Cerebellar nuclear complex (tissue), 1 donor: ENCODE results near the gene RNASE4.

ENCODE experiments used
- DNase-seq, 2 experiments: peaks; one replicate each; lab custom pipeline; 2025; lab: John Stamatoyannopoulos, UW

Gene RNASE4

GRCh38 chr14:20675669-20676068 lies 8.7 kb upstream of the RNASE4 start:
- DNase-seq: no peak

- no peak for DNase-seq
Observed at GRCh38 chr14:20676072-20676471, 8.3 kb upstream of the RNASE4 start.

GRCh38 chr14:20679907-20680306 lies 4.5 kb upstream of the RNASE4 start:
- DNase-seq: peak in 1 of 2 experiments; percentile 25

- no peak for DNase-seq
Observed at GRCh38 chr14:20680363-20680762, 4.0 kb upstream of the RNASE4 start.

- no peak for DNase-seq
Observed at GRCh38 chr14:20680843-20681347, 3.5 kb upstream of the RNASE4 start.

- peak in 1 of 2 experiments; percentile 63 for DNase-seq
Observed at GRCh38 chr14:20681348-20682126, 2.8 kb upstream of the RNASE4 start.

GRCh38 chr14:20682127-20682434 lies 2.3 kb upstream of the RNASE4 start:
- DNase-seq: no peak

- DNase-seq: peak; percentile 75 to 83
Observed at GRCh38 chr14:20682435-20683124, 1.8 kb upstream of the RNASE4 start.

GRCh38 chr14:20683125-20683890 lies 1.1 kb upstream of the RNASE4 start:
- DNase-seq: peak in 1 of 2 experiments; percentile 65

- no peak for DNase-seq
Observed at GRCh38 chr14:20684662-20685456, 499 bp downstream of the RNASE4 start.

GRCh38 chr14:20686386-20687143 lies 2.2 kb downstream of the RNASE4 start:
- DNase-seq: no peak

- DNase-seq: no peak
Observed at GRCh38 chr14:20687362-20688166, 3.2 kb downstream of the RNASE4 start.

GRCh38 chr14:20688167-20688839 lies 3.9 kb downstream of the RNASE4 start, which contains the start of gene ANG:
TSS of gene ANG (plus strand) at chr14:20688764. CDS start at chr14:20693565, 4,801 bp downstream.
- DNase-seq: no peak

GRCh38 chr14:20690848-20691640 lies 6.7 kb downstream of the RNASE4 start:
- DNase-seq: peak in 1 of 2 experiments; percentile 44

- DNase-seq: no peak
Observed at GRCh38 chr14:20692116-20692751, 7.9 kb downstream of the RNASE4 start.

- no peak for DNase-seq
Observed at GRCh38 chr14:20696764-20697163, 12.4 kb downstream of the RNASE4 start.

GRCh38 chr14:20697273-20698017 lies 13.1 kb downstream of the RNASE4 start:
- DNase-seq: no peak

GRCh38 chr14:20698018-20698329 lies 13.6 kb downstream of the RNASE4 start:
- no peak for DNase-seq
